WERI-Rb-1 (cell line): ENCODE data around the gene PLCXD3.
A peak's percentile ranks its signal among the peaks of the same experiment; 100 is the strongest.

Experiments
- DNase-seq: peaks from one replicate; pipeline ENCODE4 v3.0.0-alpha.2; 2020
- H3K27ac ChIP-seq: fragments of 250-450 bp; sonication (Bioruptor Pico); 2 replicates; pipeline ENCODE4 v1.5.1; 2020; ENCODE audit warnings: mild to moderate bottlenecking, moderate library complexity
- H3K27me3 ChIP-seq: fragments of 250-450 bp; sonication (Bioruptor Pico); 2 replicates; pipeline ENCODE4 v1.5.1; 2021; ENCODE audit warnings: mild to moderate bottlenecking, low read depth, moderate library complexity; ENCODE audit not compliant: insufficient read depth, severe bottlenecking
- H3K36me3 ChIP-seq: fragments of 250-450 bp; sonication (Bioruptor Pico); 2 replicates; pipeline ENCODE4 v1.5.1; 2020; ENCODE audit warnings: mild to moderate bottlenecking, moderate library complexity
- H3K4me3 ChIP-seq: 2 replicates; pipeline ENCODE4 v1.5.1; 2011; ENCODE audit warnings: low read depth, mild to moderate bottlenecking, control low read depth, low read length
- H3K9me3 ChIP-seq: fragments of 250-450 bp; sonication (Bioruptor Pico); 2 replicates; pipeline ENCODE4 v1.5.1; 2021; ENCODE audit warnings: mild to moderate bottlenecking, moderate library complexity; ENCODE audit not compliant: severe bottlenecking
- CTCF ChIP-seq: IDR thresholded peaks from 2 replicates; pipeline ENCODE4 v1.5.1; 2011; ENCODE audit warnings: low read depth, mild to moderate bottlenecking, control low read depth, inconsistent platforms, low read length

PLCXD3 gene

GRCh38 chr5:41510176-41510831 lies at the start of gene PLCXD3:
Gene PLCXD3, minus strand, starts transcription at chr5:41510601. Its CDS starts 75 bp downstream, at chr5:41510526.
- TF ChIP-seq CTCF, result no peak
- H3K4me3 ChIP-seq, result peak within 1 kb of the TSS; percentile 55
- no peak within 1 kb of the TSS for H3K27ac ChIP-seq
- no peaks in the 10 kb centered on the region for H3K9me3 ChIP-seq
- peaks cover 9% of the 10 kb centered on the region for H3K27me3 ChIP-seq
- no peaks in the 10 kb centered on the region for H3K36me3 ChIP-seq
- DNase-seq, result peak; percentile 39

GRCh38 chr5:41559184-41559583 lies 48.8 kb upstream of the PLCXD3 start:
- Histone ChIP-seq H3K27me3 (no peaks in the 10 kb centered on the region), H3K4me3 (no peak overlapping the region), H3K36me3 (no peaks in the 10 kb centered on the region), H3K27ac (no peak overlapping the region), H3K9me3 (no peaks in the 10 kb centered on the region)
- no peak for TF ChIP-seq CTCF
- no peak for DNase-seq

- DNase-seq, result no peak
- H3K27me3 ChIP-seq, result no peaks in the 10 kb centered on the region
- no peak overlapping the region for H3K27ac ChIP-seq
- no peak for TF ChIP-seq CTCF
- H3K4me3 ChIP-seq, result no peak overlapping the region
- H3K9me3 ChIP-seq, result no peaks in the 10 kb centered on the region
- no peaks in the 10 kb centered on the region for H3K36me3 ChIP-seq
These were observed 47.9 kb upstream of the PLCXD3 start for GRCh38 chr5:41558295-41558694.

GRCh38 chr5:41547991-41548390 lies 37.6 kb upstream of the PLCXD3 start:
- Histone ChIP-seq H3K9me3 (no peaks in the 10 kb centered on the region), H3K4me3 (no peak overlapping the region), H3K27ac (no peak overlapping the region), H3K27me3 (no peaks in the 10 kb centered on the region), H3K36me3 (no peaks in the 10 kb centered on the region)
- no peak for DNase-seq
- no peak for TF ChIP-seq CTCF

GRCh38 chr5:41542183-41542582 lies 31.8 kb upstream of the PLCXD3 start:
- Histone ChIP-seq H3K36me3 (no peaks in the 10 kb centered on the region), H3K9me3 (no peaks in the 10 kb centered on the region), H3K4me3 (no peak overlapping the region), H3K27me3 (peaks cover 6% of the 10 kb centered on the region), H3K27ac (no peak overlapping the region)
- DNase-seq, result no peak
- TF ChIP-seq CTCF, result no peak

- peaks cover 6% of the 10 kb centered on the region for H3K27me3 ChIP-seq
- no peak for TF ChIP-seq CTCF
- no peak for DNase-seq
- no peaks in the 10 kb centered on the region for H3K36me3 ChIP-seq
- H3K9me3 ChIP-seq, result no peaks in the 10 kb centered on the region
- no peak overlapping the region for H3K27ac ChIP-seq
- H3K4me3 ChIP-seq, result no peak overlapping the region
These were observed 29.1 kb upstream of the PLCXD3 start for GRCh38 chr5:41539454-41539853.
